ENCODE results near the gene LIPA.

GRCh38 chr10:89245802-89246201 lies 5.8 kb downstream of the LIPA start:
- TF ChIP-seq MAFG (tag; conservative IDR thresholded peaks at IDR 0.05), result no peak
- no peak for TF ChIP-seq CTCF (IDR thresholded peaks at IDR 0.05 in 2 of 3, conservative IDR thresholded peaks at IDR 0.05 in 1 of 3; ENCODE audit: insufficient read depth in 2 of 3, low read depth in 1 of 3, low read length in 3 of 3)

All from K562 (cell line).